Thyroid gland (tissue), 4 donors: Measurements from ENCODE around the gene CD207.

Experiments used
- CTCF ChIP-seq, 6 experiments: fragments of 200-600 bp in 3 of 6; fragments of 450-650 bp in 3 of 6; sonication (generic) in 3 of 6; IDR thresholded peaks; one replicate each; pipeline ENCODE4 v1.5.1; 2016 to 2019; ENCODE audit warnings: antibody characterized with exemption in 6 of 6, mild to moderate bottlenecking in 2 of 6, inconsistent platforms in 1 of 6, moderate library complexity in 1 of 6
- POLR2A ChIP-seq, 2 donors: fragments of 450-650 bp; IDR thresholded peaks; one replicate each; pipeline ENCODE4 v1.6.1; 2017; ENCODE audit warnings: antibody characterized with exemption in 2 of 2, mild to moderate bottlenecking in 2 of 2, moderate library complexity in 1 of 2

- TF ChIP-seq CTCF (IDR thresholded peaks at IDR 0.05) (no peak), POLR2A (IDR thresholded peaks at IDR 0.05) (no peak)
These were observed 8.8 kb downstream of the CD207 start for GRCh38 chr2:70826696-70827350.
